HuH-7 (cell line): ENCODE results near the gene CLMP.
A peak's percentile ranks its signal among the peaks of the same experiment; 100 is the strongest.

Source experiments
- DNase-seq: peaks from one replicate; pipeline ENCODE4 v3.0.0; 2011; ENCODE audit warnings: low spot score

The CLMP gene, protein sequence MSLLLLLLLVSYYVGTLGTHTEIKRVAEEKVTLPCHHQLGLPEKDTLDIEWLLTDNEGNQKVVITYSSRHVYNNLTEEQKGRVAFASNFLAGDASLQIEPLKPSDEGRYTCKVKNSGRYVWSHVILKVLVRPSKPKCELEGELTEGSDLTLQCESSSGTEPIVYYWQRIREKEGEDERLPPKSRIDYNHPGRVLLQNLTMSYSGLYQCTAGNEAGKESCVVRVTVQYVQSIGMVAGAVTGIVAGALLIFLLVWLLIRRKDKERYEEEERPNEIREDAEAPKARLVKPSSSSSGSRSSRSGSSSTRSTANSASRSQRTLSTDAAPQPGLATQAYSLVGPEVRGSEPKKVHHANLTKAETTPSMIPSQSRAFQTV

DNA sequence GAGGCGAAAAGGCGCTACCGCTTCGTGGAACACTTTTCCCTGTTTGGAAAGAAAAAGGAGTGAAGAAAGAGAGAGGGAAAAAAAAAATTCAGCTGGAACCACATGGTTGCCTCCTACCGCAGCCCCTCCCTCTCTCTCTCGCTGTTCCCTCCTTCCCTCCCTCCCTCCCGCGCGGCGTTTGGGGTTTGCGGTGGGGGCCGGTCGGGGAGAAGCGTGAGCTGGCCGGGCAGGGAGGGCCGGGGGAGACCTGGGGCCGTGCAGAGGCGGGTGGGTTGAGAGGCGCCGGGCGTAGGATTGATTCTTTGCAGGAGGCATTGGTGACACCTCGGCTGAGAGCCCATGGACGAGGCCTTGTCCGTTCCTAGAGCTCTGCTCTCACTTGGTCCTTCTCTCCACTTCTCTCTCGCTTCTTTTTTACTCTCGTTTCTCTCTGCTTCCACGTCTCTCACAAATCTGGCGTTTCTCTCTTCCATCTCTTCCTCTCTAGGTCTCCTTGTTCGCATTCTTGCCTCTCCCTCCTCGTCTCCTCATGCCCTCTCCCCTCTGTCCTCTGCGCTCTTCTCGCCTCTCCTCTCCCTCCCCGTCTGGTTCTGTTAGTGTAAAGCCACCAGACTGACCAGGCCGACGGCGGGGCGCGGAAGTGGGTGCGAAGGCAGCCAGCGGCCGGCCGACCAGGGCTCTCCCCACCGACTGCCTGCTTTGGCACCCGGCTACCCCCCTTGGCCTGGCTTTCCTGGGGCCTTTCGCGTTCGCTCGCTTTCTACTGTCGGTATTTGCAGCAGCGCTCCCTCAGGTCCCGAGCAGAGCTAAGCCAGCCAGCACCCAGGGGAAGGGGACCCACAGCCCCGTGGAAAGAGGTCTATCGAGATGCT, at the start of gene CLMP:
CLMP (minus strand) TSS at position 61 of the 872 bp plus-strand sequence. CDS start 308 bp downstream, outside the sequence.
- no peak for DNase-seq

DNA sequence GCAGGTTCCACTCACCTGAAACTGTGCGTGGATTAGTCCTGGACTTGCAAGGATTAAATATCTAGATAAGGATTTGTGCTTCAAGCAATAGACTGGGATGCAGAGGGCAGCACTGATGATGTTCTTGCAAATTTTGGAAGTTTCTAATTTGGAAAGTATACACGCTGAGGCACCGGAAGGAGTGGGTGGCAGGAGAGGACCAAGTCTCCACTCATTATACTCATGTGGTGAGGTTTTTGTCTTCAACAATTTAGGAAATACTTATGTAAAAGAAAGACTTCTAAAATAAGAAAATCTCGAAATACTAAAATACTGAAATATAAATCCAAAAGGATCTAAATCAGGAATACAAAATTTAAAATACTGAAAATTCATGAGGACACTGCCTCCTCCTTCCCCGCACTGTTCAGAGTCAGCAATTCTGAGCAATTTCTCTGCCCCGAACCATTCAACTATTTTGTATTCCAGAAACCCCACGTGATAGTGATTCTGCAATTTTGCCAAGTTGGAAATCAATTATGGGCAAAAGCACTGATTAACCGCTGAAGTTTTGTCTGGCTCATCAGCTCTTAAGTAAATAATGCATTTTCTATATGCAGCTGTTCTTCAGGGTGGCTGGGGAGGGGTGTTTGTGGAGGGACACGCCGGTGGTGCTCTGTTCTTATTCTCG, 47.0 kb upstream of the CLMP start:
- no peak for DNase-seq

DNA sequence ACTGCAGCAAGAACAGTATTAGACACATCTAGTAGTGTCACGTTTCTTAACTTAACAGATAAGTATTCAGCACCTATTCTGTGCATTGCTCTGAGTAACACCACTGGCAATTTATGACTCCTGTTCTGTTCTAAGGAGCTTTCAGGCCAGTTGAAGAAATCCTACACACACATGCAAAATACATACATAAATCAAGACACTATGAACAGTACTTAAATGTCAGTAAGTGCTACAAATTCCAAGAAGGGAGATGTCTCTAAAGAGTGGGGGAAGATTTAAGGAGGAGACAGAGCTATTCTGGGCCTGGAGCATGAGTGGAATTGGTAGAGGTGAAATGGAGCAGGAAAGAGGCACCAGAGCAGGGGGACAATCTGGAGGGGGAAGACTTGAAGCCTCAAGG, 46.2 kb upstream of the CLMP start:
- no peak for DNase-seq

DNA sequence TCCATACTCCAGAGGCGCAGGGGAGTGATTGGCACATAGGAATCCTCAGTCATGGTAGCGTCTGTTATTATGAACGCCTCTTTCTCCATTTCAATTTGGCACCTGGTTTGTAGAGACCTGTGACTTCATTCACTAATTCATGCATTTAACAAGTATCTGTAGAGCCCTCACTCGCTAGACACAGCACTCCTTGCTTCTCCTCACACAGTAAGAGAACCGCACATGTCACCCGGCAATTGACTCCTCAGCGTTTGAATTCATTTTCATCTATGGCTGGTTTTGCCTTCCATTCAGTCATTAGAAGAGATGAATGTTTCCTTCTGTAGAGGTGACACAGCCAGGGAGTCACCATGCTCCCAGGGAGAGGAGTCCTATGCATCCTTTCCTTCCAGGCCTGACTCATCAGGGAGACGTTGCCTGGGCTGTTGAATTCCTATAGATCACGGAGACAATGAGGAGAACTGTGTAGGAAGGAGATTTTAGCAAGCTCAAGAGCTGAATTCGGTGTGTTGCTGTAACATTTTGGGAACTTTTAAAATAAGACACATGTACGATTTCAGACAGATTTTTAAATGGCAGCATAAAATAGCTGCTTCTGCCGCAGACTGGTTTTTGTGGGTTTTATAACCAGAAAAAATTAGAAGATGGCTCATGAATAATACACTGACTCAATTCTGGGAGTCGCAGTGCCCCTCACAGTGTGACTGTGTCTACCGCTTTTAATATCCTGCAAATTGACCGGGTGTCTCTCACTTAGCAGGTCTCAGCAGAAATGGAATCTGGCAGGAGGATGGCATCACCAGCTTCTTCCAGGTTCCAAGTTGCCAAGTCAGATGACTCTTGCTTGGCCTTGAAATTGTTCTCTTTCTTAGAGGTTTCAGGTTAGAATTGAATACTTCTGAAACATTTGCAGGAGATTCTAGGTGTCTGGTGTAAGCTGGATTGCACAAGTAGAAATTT, 44.4 kb upstream of the CLMP start:
- DNase-seq = no peak

DNA sequence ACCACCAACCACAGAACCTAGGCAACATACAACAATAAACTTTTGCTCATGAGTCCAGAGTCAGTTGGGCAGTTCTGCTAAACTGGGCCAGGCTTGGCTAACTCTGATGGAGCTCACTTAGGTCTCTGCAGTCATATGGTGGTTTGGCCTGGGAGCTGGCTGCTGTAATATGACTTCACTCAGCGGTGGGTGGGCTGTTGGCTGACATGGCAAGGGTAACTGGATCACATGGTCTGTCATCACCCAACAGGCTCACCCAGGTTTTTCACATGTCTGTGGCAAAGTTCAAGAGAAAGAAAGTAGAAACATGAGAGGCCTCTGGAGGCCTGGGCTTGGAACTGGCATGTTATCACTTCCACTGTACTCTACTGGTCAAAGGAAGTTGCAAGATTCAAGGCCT, 43.2 kb upstream of the CLMP start:
- DNase-seq = no peak

DNA sequence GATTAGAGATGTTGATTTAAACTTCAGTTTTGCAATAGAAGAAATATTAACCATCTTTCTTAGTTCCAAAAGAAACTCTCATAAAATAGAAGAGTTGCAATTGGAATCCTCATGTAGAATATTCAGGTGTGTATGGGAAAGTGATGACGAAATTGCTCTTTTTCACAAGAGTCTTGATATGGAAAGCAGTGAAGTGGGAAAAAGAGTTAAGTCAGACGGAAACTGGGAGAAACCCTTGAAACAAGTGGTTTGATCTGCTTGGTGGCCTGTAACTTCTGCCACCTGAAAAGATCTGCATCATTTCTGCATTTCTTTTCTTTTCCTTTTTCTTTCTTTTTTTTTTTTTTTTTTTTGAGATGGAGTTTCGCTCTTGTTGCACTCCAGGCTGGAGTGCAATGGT, 41.8 kb upstream of the CLMP start:
- no peak for DNase-seq

DNA sequence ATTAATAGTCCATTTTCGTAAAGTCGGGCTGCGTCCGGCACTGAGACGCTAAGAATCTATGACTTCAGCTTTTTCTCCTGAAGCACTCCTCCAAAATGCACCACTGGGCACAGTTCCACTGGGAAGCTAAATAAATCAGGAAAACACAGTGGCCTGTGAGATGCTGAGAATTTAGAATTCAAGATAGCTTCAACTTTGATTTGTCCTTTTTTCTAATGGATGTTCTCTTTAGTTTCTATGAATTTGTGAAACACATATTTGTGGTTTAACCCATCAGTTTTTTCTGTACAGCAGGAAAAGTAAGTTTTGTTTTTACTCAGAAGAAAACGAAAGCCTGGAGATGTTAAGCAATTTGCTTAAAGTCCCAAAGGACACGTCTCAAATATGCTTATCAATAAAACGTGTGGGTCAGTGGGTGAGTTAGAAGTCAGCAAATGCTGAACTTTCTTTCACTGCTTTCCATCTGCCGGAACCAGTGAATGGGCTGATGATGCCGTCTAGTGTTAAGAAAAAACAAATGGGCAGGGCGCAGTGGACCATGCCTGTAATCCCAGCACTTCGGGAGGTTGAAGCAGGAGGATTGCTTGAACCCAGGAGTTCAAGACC, 40.7 kb upstream of the CLMP start:
- no peak for DNase-seq

DNA sequence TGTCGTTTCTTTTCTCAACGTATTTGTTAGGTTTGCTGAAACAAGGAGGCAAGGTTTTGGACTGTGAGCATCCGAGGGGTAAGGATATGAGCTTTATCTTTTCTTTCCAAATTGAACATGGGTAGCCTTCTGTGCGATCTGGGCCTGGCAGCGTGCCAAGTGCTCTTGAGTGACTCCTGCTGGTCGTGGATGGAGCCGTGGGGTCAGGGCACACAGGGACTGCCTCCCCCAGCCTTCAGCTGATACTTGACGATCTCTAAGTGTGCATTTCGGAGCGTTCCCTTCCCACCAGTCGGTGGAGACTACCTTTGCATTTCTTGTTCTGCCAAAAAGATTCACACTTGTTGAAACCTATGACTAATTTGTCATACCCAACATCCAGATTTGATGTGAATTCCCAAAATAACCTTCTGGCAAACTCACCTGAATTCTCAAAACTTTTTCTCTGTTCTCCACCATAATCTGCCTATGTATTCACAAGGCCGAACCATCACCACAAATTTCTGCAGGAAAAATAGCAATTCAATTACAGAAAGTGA, 40.1 kb upstream of the CLMP start:
- DNase-seq = no peak

DNA sequence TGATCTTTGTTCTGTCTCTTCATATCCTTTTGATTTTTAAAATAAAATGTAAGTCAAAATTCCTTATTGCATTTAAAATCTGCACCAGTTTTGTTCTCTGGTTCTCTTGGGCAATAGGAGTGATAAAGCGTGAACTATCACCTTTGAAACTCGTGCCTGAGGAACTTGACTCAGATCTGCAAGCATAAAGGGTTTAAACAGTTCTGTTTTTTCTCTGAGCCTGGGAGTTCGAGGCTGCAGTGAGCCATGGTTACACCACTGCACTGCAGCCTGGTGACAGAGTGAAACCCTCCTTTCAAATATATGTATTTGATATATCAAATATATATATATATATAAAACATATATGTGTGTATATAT, 38.9 kb upstream of the CLMP start:
- no peak for DNase-seq

DNA sequence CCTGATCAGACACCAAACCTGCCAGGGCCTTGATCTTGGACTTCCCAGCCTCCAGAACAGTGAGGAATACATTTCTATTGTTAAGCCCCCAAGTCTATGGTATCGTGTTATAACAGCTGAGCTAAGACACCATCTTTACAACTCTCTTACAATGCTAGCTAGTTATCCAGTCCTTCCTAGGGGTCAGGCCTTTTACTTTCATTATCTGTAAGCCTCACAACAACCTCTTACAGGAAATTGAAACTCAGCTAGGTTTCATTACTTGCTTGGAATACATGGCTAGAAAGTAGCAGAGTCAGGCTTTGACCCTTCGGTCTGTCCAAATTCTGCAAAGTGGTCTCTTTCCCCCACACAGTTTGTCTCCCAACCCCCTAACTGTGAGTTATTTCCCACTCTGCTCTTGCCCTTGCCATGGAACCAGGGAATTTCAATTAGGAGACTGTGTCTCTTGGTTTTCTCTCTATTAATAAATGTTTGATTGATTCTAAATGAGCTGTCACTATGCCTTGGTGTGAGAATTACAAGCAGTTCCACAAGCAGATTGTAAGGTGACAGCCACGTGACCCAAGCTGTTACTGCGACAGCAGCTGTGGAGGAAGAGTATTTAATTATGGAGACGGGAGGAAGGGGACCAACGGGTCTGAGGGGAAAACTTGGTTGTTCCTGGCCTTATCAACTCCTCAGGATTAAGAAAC, 38.4 kb upstream of the CLMP start:
- DNase-seq = no peak

DNA sequence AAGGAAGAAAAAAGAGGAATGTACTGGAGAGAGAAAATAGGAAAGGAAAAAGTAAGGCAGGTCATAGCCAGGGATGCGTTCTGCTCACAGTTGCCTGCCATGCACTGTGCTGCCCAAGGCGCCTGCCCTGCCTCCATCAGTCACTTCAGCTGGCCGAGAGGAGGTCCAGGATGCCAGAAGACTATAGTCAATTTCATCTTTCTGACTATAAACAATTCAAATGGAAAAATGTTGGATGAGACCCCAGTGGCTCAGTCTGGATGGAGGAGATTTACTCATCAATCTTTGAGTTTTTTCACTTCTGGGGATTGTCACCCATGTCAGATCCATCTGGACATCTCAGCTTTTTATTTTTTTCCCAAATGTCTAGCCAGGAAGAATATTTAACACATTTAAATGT, 36.7 kb upstream of the CLMP start:
- DNase-seq = no peak

DNA sequence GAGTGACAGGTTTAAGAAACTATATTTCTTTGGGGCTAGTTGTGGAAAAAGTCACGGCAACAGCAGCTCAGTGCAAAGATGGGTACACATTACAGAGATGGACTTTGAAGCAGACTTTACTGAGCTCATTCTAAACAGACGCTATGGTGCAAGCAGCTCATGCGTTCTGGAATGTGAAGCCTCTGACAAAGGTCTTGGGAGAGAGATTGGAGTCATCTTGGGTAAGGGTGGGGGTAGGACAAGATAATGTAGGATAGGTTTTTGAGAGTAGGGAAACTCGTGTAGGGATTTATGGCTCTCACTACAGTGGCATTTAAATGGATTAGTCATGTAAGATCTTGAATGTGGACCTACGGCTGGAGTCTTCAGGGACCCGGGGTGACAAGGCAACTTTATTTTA, 36.2 kb upstream of the CLMP start:
- peak; percentile 37 for DNase-seq

DNA sequence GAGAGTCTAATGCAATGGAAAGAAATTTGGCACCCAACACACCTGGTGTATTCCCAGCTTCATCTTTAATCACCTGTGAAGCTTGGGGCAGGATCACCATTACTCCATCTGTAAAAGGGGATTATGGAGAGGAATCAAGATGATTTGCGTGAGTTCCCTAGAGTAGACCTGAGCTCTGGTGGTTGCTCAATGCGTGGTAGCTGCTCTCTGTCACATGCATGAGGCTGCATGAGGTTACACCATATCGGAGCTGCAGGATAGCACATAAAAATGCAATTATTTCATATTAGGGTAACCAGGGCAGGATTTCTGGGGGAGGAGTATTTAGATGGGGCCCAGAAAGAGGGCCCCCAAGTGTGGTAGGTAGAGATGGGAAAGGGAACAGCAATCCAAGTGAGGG, 35.3 kb upstream of the CLMP start:
- no peak for DNase-seq

DNA sequence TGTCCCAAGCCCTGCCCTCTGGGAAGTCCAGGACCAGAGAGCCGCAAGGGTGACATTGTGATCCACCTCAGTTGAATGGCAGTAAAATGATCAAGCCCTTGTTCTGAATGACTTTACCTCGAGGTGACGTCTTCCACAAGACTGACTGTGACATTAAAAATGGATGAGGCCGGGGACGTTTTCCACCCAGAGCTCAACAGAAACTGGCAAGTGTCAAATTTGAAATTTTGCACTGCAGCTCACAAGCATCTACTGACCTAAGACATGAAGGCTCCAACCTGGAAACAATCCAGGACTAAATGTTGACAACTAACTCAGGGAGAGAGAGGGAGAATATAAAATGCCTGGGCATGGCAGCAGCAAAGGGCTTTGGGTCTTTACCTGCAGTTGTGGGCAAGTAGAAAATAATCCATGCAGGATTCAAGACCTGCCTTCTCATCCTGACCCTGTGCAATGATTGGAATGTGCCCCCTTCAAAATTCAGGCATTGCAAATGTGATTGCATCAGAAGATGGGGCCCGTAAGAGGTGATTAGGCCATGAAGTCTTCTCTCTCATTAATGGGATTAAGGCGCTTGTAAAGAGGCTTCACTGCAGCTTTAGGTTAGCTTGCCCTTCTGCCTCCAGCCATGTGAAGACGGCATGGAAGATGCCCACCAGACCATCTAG, 33.6 kb upstream of the CLMP start:
- no peak for DNase-seq

DNA sequence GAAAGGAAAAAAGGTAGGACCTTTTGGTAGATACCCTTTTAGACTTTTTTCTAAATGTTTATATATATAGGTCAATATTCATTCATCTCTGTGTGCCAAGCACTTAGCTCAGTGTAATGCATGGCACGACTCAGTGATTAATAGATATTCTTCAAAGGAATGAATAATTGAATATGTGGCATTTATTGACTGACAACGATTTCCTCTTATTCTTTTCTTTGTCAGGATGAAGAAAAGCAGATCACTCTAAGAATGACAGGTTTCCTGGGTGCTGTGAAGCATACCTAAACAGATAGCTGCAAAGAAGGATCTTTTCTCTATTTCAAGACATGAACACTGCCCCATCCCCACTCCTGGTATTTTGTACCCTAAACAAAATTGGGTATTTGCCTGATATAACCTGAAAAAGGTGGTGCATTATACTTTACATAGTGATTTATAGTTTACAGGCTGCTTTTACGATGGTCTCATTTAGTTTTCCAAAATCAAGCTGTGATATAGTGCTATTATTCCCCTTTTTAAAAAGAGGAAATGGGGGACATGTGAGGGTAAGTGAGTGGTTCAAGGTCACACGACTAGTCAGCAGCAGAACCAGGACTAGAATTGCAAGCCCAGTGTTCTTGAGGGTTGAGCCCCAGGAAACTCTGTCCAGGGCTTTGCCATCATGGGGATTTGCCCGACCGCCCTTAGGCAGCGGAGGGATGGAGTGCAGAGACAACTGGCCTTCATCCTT, 32.9 kb upstream of the CLMP start:
- no peak for DNase-seq

DNA sequence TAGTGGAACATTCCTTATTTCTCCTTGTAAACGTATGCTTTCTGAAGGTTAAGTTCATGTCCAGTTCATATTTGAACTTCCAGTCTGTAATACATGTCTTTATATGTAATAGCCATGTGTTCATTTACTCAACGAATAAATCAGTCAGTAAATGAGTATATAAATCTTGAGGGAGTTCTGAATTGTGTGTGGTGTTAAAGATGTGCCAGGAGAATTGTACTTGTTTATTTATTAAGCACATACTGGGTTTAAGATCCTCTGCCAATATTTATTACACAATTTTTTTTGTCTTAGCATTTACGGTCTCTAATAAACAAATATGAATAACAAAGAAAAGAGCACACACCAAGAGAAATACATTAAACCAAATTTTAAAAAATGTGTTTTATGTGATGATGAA, 26.5 kb upstream of the CLMP start:
- DNase-seq = no peak

DNA sequence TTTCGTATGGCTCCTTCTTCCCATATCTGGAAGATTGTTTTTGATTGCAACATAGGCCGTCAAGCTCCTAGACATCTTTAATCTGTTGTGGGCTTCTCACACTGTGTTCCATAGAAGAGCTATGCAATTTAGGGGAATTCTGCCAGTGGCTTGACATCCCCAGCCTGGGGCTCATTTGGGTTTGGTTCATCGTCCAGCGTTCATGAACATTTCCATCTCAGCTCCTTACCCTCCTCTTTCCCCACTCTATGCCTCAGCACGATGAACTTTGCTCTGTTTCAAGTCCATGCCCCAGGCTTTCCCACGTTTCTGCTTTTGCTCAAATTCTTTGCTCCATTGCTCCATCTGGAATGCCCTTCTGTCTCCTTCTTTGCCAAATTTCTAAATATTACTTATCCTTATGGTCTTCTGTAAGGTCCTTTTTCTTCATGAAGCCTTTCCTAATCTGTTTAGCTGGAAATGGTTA, 26.1 kb upstream of the CLMP start:
- no peak for DNase-seq

DNA sequence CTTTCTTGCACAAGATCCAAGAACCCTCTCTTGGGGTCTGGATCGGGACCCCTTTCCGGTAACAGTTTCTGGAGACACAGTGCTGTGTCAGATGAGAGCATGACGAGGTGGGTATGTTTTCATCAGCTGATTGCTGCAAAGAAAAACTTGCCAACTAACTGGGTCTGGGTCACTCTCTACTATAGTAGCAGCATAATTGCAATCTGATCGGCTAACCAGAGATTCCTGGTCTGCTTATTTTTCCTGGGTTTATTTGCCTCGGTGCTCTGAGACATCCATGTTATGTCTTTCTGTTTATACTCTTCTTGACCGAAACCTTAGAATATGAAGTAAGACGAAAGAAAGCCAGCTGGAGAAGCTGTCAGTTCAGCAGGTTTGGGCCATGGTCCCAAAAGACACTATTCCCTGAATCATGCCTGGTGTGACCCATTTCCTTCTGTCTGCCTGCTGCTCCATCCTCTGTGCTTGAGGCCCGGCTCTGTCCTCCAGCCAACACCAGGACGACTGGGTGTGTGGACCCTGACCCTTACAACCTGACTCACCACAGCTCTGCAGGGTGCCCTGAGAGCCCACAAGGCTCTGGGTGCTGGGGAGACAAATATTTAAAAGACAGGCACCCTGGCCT, 24.1 kb upstream of the CLMP start:
- no peak for DNase-seq

DNA sequence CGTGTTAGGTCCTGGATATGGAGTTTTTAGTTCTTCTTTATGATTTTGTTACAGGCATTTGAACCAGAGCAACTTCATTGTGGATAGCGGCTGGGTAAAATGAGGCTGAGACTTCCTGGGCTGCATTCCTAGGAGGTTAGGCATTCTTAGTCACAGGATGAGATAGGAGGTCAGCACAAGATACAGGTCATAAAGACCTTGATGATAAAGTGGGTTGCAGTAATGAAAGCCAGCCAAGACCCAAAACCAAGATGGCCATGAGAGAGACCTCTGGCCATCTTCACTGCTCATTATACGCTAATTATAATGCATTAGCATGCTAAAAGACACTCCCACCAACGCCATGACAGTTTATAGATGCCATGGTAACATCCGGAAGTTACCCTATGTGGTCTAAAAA, 23.4 kb upstream of the CLMP start:
- DNase-seq = no peak
